ENCODE results near the gene IL25.
"Not testable (repeated sequence)": the region's sequence is repeated elsewhere in the genome, so short reads cannot be mapped to it uniquely, and the experiment has no call there.

Gene IL25

DNA sequence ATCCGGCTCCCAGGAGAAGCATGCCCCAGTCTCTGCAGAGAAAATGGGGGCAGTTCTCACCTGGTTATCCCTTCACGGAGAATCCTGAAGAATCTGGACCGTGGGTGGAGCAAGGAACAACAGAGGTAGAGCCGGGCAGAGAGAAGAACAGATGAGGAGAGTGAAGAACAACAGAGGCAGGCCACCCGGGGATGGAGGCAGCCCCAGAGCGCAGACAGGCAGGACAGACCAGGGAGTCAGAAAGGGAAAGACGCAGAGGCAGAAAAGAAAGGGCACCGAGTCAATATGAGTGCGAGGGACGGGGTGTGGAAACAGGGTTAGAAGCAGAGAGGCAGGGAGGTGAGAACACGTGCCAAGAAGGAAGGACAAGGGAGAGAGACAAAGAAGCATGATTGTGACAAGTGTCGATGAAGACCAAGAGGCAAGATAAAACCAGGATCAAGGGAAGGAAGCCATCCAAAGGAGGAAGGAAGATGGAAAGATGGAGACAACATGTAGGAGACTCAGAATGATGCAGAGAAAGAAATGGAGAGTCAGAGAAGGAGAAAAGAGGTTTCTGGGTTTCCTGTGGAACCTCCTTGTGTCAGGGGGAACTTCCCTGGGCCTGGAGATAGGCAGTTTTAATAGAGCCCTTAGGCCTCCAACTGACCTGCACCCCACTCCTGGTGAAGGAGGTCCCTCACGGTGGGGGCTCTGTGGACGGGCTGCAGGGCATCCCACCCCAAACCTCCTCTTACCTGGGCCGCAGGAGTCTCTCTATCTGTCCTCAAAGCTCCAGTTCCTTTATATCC, 35.1 kb downstream of the IL25 start, which contains the start of gene MYH6:
MYH6 (minus strand) TSS at position 758 of the 791 bp plus-strand sequence. CDS start 1,050 bp downstream, outside the sequence.
- in situ Hi-C loops (cut with MboI; ENCODE audit: low sequenced_read_pairs) = no loop called here

DNA sequence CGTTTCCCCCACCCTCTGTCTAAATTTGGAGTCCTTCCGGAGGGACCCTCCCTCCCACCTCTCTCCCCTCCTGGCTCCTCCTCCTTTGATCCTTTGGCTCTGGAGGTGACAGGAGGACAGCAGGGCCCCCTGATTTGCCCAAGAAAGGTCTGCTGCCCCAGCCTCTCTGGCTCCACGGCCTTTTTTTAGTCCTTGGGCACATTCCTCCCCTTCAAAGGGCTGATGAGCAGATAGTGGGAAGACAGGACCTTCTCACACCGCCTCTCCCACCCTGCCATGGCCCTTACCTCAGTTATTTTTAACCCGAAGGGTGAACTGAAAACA, 35.7 kb downstream of the IL25 start:
- in situ Hi-C loops (cut with MboI; ENCODE audit: low sequenced_read_pairs) = no loop called here

- in situ Hi-C loops (cut with MboI; ENCODE audit: low sequenced_read_pairs) = no loop called here
Measured at GRCh38 chr14:23409475-23409874, 36.9 kb downstream of the IL25 start.

- in situ Hi-C loops (cut with MboI; ENCODE audit: low sequenced_read_pairs) = no loop called here
Measured at GRCh38 chr14:23409966-23410635, 37.5 kb downstream of the IL25 start.

- in situ Hi-C loops (cut with MboI; ENCODE audit: low sequenced_read_pairs) = no loop called here
Measured at GRCh38 chr14:23411563-23412525, 39.2 kb downstream of the IL25 start.

DNA sequence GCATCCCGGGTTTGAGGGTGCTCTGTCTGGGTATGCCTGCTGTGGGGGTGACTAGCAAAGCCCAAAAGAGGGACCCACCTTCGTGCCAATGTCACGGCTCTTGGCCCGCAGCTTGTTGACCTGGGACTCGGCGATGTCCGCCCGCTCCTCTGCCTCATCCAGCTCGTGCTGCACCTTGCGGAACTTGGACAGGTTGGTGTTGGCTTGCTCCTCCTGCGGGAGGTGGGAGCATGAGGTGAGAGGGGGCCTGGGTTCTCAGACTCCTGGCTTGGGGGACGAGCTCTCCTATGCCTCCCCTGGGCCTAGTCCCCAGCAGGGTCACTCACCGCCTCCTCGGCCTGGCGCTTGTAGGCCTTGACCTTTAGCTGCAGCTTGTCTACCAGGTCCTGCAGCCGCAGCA, 41.1 kb downstream of the IL25 start:
- in situ Hi-C loops (cut with MboI; ENCODE audit: low sequenced_read_pairs) = no loop called here

GRCh38 chr14:23414254-23414653, 41.6 kb downstream of the IL25 start:
- in situ Hi-C loops (cut with MboI; ENCODE audit: low sequenced_read_pairs) = no loop called here

DNA sequence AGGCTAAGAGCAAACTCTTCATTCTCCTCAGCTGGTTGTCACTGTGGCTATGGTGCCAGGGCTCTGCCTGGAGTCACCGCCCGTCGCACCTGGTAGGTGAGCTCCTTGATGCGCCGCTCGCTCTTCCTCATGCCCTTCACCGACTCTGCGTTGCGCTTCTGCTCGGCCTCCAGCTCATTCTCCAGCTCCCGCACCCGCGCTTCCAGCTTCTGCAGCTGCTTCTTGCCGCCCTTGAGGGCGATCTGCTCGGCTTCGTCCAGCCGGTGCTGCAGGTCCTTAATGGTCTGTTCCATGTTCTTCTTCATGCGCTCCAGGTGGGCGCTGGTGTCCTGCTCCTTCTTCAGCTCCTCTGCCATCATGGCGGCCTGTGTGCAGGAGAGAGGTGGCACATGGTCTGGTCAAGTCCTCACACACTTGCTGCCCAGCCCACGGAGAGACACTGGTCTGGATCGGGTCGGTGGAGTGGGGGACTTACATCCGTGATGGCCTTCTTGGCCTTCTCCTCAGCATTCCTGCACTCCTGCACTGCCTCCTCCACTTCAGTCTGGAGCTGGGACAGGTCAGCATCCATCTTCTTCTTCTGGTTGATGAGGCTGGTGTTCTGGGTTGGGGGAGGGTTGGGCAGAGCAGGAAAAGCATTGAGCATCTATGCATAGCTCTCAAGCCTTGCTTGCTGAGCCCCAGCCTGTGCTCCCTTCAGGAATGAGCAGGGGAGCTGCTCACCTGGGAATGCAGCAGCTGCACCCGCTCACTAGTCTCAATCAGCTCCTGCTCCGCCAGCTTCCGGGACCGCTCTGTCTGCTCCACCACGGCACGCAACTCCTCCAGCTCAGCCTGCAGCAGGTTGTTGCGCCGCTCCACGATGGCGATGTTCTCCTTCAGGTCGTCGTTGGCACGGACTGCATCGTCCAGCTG, 42.6 kb downstream of the IL25 start:
- in situ Hi-C loops (cut with MboI; ENCODE audit: low sequenced_read_pairs) = no loop called here

- in situ Hi-C loops (cut with MboI; ENCODE audit: low sequenced_read_pairs) = no loop called here
Measured at GRCh38 chr14:23415821-23416778, 43.5 kb downstream of the IL25 start.

DNA sequence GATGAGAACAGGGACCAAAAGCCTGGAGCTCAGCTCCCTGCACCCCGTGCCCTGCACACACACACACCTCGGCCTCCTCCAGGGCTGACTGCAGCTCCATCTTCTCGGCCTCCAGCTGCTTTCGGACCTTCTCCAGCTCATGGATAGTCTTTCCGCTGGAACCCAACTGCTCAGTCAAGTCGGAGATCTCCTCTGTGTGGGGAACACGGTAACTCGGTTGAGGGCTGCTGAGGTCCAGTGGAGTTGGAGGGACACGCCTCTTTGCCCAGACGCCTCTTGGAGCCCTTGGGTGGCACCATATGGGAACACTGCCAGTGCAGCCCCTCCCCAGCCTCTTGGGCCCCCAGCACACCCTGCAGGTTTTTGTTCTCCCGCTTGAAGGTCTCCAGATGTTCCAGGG, 44.2 kb downstream of the IL25 start:
- in situ Hi-C loops (cut with MboI; ENCODE audit: low sequenced_read_pairs) = no loop called here

DNA sequence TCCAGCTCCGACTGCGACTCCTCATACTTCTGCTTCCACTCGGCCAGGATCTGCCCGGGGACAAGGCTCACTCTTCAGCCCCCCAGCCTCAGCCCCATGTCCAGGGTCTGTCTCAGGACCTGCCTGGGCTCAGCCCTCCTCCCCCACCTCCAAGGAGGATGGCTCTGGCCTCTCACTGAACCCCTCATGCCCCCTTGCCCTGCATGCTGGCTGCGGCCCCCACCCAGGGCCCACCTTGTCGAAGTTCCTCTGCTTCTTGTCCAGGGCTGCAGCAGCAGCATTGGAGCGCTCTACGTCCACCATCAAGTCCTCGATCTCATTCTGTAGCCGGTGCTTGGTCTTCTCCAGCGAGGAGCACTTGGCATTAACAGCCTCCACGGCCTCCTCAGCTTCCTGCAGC, 44.7 kb downstream of the IL25 start:
- in situ Hi-C loops (cut with MboI; ENCODE audit: low sequenced_read_pairs) = not testable (repeated sequence)

- in situ Hi-C loops (cut with MboI; ENCODE audit: low sequenced_read_pairs) = no loop called here
Measured at GRCh38 chr14:23418021-23418420, 45.4 kb downstream of the IL25 start.

GRCh38 chr14:23419646-23420045, 47.0 kb downstream of the IL25 start:
- in situ Hi-C loops (cut with MboI; ENCODE audit: low sequenced_read_pairs) = not testable (repeated sequence)

GRCh38 chr14:23421594-23421993, 49.0 kb downstream of the IL25 start:
- in situ Hi-C loops (cut with MboI; ENCODE audit: low sequenced_read_pairs) = no loop called here

- in situ Hi-C loops (cut with MboI; ENCODE audit: low sequenced_read_pairs) = no loop called here
Measured at GRCh38 chr14:23423657-23424056, 51.0 kb downstream of the IL25 start.

GRCh38 chr14:23425169-23425568, 52.6 kb downstream of the IL25 start:
- in situ Hi-C loops (cut with MboI; ENCODE audit: low sequenced_read_pairs) = no loop called here

- in situ Hi-C loops (cut with MboI; ENCODE audit: low sequenced_read_pairs) = not testable (repeated sequence)
Measured at GRCh38 chr14:23425798-23426197, 53.2 kb downstream of the IL25 start.

Data from HL-60/S4 treated with phorbol 12-myristate 13-acetate at 8.2 ng/mL for 4 days and 3 days (cell line).